ENCODE measurements around the gene CDK5. TPM values are rescaled to one million over a fixed set of nuclear protein-coding genes. Genes with fewer than 3 reads are reported as not detected.

Gene CDK5
- 10 to 100 TPM; 12.5 to 16.2 TPM for total RNA-seq

- no peaks in the 10 kb centered on the region for H3K9me3 Mint-ChIP-seq
- no peak for DNase-seq (ENCODE audit: low spot score)
- peaks cover 27 to 28% of the 10 kb centered on the region in 2 donors for H3K4me1 Mint-ChIP-seq (ENCODE audit: low read depth in 2 of 2)
Measured at GRCh38 chr7:151057506-151057988, at the start of gene CDK5. CDK5 (minus strand) TSS chr7:151057897; CDS start chr7:151057848, 49 bp downstream.

DNA sequence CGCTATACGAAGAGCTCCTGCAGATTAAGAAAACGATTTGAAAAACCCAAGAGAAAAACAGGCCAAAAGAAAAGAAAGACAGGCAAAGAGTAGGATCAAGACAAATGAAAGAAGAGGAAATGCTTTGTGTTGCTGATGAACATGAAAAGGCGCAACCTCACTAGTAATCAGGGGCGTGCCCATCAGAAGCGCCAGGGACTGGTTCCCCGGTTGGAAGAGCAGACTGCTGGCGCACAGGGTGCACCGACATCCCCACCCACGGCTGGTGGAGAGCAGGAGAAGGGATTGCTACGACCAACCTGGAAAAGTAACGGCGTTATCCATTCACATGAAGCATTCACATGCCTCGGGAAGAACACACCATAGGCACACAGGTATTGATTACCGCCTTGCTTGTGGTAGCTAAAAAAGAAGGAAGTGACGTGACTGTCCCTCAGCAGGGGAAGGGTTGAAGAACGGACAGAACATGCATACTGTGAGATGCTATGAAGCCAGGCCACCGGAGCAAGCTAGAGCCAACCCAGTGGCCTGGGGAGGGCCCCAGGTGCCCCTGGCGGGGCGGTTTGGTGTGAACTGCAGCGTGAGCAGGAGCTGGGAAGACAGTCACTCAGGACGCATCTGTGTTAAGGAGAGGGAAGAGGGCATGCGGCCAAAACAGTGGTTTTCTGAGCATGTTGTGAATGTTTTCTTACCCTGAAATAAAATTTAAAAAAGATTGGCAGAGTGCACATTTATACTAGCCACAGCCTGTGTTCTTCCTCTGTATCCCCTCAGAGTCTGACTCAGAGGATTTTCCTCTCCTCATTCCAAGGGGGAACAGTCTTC lies 46.9 kb upstream of the CDK5 start:
- ATAC-seq: no peak

More at GRCh38 chr7:151057506-151057988, at the start of gene CDK5:
- Mint-ChIP-seq H3K27me3 (peaks cover 2 to 4% of the 10 kb centered on the region in 2 donors), H3K27ac (peak within 1 kb of the TSS; percentile 83 to 92), H3K4me3 (peak within 1 kb of the TSS; percentile 93), H3K36me3 (no peaks in the 10 kb centered on the region)
- ATAC-seq: peak in 1 of 2 donors; percentile 1

DNA sequence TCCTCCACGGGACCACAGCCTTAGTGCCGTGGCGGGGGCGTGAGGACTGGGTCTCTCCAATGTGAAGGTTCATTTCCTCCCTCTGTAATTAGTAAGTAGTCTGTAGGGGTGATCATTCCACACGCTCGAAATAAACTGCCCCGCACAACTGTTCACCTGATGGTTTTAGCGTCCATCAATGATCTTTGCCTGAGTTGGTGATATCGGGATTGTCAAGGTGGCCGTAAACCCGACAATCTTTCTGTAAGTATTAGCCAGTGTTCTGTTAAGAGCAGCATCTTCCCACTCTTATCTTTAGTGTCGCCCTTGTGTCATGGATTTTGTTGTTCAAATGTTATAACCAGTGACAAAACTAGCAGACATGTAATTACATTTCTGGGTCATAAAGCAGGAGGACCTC lies 46.3 kb upstream of the CDK5 start:
- Mint-ChIP-seq H3K27me3 (no peaks in the 10 kb centered on the region), H3K36me3 (no peaks in the 10 kb centered on the region), H3K4me3 (no peak overlapping the region), H3K9me3 (no peaks in the 10 kb centered on the region), H3K4me1 (ENCODE audit: low read depth in 2 of 2) (no peaks in the 10 kb centered on the region), H3K27ac (no peak overlapping the region)
- DNase-seq (ENCODE audit: low spot score) (no peak), ATAC-seq (no peak)

More for the DNA sequence above, 46.9 kb upstream of the CDK5 start:
- Mint-ChIP-seq H3K4me1 (ENCODE audit: low read depth in 2 of 2) (no peaks in the 10 kb centered on the region), H3K9me3 (no peaks in the 10 kb centered on the region), H3K4me3 (no peak overlapping the region), H3K36me3 (no peaks in the 10 kb centered on the region), H3K27me3 (no peaks in the 10 kb centered on the region), H3K27ac (no peak overlapping the region)
- no peak for DNase-seq (ENCODE audit: low spot score)

- H3K27ac Mint-ChIP-seq: no peak overlapping the region
- ATAC-seq (no peak), DNase-seq (ENCODE audit: low spot score) (no peak)
- H3K4me1 Mint-ChIP-seq (ENCODE audit: low read depth in 2 of 2): no peaks in the 10 kb centered on the region
- H3K9me3 Mint-ChIP-seq: no peaks in the 10 kb centered on the region
- no peak overlapping the region for H3K4me3 Mint-ChIP-seq
- H3K27me3 Mint-ChIP-seq: no peaks in the 10 kb centered on the region
- no peaks in the 10 kb centered on the region for H3K36me3 Mint-ChIP-seq
Measured at GRCh38 chr7:151102991-151103390, 45.3 kb upstream of the CDK5 start.

DNA sequence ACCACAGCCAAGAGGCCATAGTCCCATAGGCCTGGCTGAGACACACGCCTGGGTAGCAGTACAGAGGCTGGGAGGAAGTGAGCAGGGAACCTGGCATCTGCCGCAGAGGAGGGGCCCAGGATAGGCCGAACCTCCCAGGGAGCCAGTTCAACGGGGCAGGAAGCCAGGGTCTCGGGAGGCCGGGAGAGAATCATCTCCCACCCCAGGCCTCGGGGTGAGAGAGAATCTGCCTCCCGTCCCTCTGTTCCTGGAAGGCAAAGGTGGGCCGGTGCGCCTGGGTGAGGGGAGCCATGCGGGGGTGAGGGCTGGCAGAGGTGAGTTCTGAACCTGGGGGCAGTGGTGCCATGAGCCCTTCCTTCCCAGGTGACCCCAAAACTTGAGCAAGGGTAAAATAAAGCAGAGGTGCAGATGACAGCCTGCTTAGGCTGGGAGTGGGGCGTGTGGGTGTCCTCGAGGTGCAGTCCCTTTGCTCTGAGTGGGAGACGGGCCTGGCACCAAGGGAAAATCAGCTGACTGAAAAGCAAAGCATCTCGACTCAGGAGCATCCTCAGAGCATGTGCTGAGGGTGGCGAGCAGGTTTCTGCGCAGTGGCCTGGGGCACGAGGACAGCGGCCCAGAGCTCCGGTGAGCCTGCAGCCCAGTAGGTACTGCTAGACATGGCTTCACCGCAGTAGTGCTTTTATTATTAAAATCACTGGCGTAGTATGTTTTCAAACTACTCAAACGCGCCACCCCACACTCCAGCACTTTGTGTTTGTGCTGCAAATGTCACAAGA lies 44.1 kb upstream of the CDK5 start:
- no peak for ATAC-seq
- no peak overlapping the region for H3K27ac Mint-ChIP-seq
- no peaks in the 10 kb centered on the region for H3K9me3 Mint-ChIP-seq
- DNase-seq (ENCODE audit: low spot score): no peak
- H3K36me3 Mint-ChIP-seq: no peaks in the 10 kb centered on the region
- H3K4me3 Mint-ChIP-seq: no peak overlapping the region
- no peaks in the 10 kb centered on the region for H3K27me3 Mint-ChIP-seq
- no peaks in the 10 kb centered on the region for H3K4me1 Mint-ChIP-seq (ENCODE audit: low read depth in 2 of 2)

- no peak overlapping the region for H3K27ac Mint-ChIP-seq
- no peak for DNase-seq (ENCODE audit: low spot score)
- no peaks in the 10 kb centered on the region for H3K36me3 Mint-ChIP-seq
- H3K27me3 Mint-ChIP-seq: no peaks in the 10 kb centered on the region
- peak in 1 of 2 donors; percentile 25 for ATAC-seq
- no peaks in the 10 kb centered on the region for H3K9me3 Mint-ChIP-seq
- no peak overlapping the region for H3K4me3 Mint-ChIP-seq
- H3K4me1 Mint-ChIP-seq (ENCODE audit: low read depth in 2 of 2): no peaks in the 10 kb centered on the region
Measured at GRCh38 chr7:151100921-151101320, 43.2 kb upstream of the CDK5 start.

DNA sequence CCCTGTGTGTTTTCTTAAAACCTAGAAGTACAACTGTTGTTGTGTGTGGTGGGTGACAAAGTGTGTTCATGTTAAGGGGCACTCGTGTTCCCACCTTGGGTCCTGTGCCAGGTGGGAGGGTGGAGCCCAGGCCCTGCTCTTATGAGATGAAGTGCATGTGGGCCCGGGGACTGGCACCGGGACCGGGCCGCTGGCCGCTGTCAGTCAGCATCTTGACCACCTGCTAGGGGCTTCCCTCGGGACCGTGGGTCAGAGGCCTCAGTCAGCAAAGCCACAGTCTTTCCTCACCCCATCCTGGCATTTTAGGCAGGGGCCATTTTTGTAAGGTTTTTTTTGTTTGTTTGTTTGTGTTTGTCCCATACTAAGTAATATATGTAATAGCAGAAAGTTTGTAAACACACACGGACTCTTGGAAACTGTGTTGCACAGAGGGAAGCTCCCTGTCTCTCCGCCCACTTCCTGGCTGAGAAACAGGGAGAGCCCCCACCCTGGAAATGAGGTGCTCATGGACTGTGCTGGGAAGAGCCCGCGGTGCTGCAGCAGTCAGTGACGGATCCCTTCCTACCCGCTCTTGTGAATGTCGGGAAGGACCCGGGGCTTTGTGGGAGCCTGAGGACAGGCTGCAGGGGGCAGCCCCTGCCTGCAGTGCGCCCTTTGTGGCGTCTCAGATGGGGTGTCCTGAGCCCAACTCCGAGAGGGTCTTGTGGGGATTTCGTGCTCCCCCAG lies 42.0 kb upstream of the CDK5 start:
- Mint-ChIP-seq H3K9me3 (no peaks in the 10 kb centered on the region), H3K27ac (no peak overlapping the region), H3K4me3 (no peak overlapping the region), H3K36me3 (no peaks in the 10 kb centered on the region), H3K4me1 (ENCODE audit: low read depth in 2 of 2) (peaks cover 0 to 2% of the 10 kb centered on the region in 2 donors), H3K27me3 (no peaks in the 10 kb centered on the region)
- no peak for DNase-seq (ENCODE audit: low spot score)
- ATAC-seq: no peak

DNA sequence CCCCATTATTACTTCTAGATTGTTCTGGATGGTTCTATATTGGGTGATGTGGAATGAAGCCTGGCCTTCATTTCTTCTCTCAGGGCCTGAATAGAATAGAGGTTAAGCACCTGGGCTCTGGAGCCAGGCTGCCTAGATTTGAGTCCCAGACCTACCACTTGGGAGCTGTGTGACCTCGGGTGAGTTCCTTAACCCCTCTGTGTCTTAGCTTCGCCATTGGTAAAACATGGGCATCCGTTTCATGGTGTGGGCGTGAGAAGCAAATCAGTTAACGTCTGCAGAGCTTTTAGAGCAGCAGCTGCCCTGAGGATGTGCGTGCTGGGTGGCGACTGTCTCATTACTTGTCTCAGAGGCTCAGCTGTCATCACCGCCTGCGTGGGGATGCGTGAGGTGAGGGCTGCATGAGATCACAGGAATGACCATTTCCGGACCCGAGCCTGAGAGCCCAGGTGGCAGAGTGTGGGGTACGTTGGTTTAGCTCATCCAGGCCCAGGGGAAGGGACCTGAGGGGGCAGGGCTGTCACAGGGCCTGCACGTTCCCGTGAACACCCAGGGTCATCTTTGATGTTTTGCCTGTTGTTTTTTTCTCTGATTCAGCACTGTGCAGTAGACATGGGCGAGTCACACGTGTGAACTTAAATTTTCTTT lies 38.3 kb upstream of the CDK5 start:
- no peak overlapping the region for H3K4me3 Mint-ChIP-seq

DNA sequence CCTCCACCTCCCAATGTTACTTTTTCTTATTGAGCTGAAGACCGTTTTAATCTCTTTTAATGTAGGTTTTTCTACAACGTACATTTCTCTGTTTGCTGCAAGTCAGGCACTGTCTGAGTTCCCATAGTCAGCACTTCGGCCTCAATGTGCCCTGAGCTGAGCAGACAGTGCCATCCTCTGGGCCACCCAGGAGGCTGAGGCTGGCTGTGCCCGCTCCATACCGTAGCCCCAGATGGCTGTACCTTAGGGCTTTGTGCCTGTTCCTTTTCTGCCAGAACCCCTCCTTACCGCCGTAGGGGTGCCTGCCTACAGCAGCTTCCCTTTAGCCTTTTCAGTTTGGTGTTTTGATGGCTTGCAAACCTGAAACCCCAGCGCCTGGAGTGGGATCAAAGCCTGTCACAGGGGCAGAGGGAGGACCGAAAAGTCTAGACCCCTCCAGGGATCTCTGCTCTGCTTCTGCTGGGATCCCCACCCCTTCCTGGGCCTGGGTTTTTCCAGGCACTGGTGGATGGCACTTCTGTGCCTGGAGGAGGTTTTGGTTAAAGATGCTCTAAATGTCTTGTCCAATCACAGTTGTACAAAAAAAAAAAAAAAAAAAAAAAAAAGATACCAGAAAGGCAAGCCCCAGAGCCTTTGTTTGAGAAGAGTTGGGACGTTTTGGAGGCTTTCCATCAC lies 37.6 kb upstream of the CDK5 start:
- Mint-ChIP-seq H3K27me3 (no peaks in the 10 kb centered on the region), H3K36me3 (no peaks in the 10 kb centered on the region), H3K27ac (no peak overlapping the region), H3K9me3 (no peaks in the 10 kb centered on the region), H3K4me1 (ENCODE audit: low read depth in 2 of 2) (peaks cover 0 to 6% of the 10 kb centered on the region in 2 donors), H3K4me3 (no peak overlapping the region)
- ATAC-seq (no peak), DNase-seq (ENCODE audit: low spot score) (no peak)

More for the DNA sequence above, 38.3 kb upstream of the CDK5 start:
- ATAC-seq (no peak), DNase-seq (ENCODE audit: low spot score) (no peak)
- Mint-ChIP-seq H3K27ac (no peak overlapping the region), H3K27me3 (no peaks in the 10 kb centered on the region), H3K36me3 (no peaks in the 10 kb centered on the region), H3K4me1 (ENCODE audit: low read depth in 2 of 2) (peaks cover 0 to 6% of the 10 kb centered on the region in 2 donors), H3K9me3 (no peaks in the 10 kb centered on the region)

DNA sequence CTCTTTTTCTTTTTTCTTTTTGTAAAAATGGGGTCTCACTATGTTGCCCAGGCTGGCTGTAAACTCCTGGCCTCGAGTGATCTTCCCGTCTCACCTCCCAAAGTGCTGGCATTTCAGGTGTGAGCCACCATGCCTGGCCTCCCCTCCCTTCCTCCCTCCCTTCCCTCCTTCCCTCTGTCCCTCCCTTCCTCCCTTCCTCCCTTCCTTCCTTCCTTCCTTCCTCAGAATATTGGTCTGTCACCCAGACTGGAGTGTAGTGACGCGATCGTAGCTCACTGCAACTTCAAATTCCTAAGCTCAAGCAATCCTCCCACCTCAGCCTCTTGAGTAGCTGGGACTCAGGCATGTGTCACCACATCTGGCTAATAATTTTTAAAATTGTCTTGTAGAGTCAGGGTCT lies 37.0 kb upstream of the CDK5 start:
- Mint-ChIP-seq H3K9me3 (no peaks in the 10 kb centered on the region), H3K27me3 (no peaks in the 10 kb centered on the region), H3K27ac (no peak overlapping the region), H3K36me3 (no peaks in the 10 kb centered on the region), H3K4me3 (no peak overlapping the region), H3K4me1 (ENCODE audit: low read depth in 2 of 2) (peaks cover under 1 to 8% of the 10 kb centered on the region in 2 donors)
- ATAC-seq (no peak), DNase-seq (ENCODE audit: low spot score) (no peak)

GRCh38 chr7:151093748-151094147 lies 36.1 kb upstream of the CDK5 start:
- no peak for DNase-seq (ENCODE audit: low spot score)
- Mint-ChIP-seq H3K4me3 (no peak overlapping the region), H3K4me1 (ENCODE audit: low read depth in 2 of 2) (peaks cover 10 to 16% of the 10 kb centered on the region in 2 donors), H3K36me3 (no peaks in the 10 kb centered on the region), H3K27me3 (no peaks in the 10 kb centered on the region), H3K27ac (no peak overlapping the region), H3K9me3 (no peaks in the 10 kb centered on the region)
- ATAC-seq: no peak

DNA sequence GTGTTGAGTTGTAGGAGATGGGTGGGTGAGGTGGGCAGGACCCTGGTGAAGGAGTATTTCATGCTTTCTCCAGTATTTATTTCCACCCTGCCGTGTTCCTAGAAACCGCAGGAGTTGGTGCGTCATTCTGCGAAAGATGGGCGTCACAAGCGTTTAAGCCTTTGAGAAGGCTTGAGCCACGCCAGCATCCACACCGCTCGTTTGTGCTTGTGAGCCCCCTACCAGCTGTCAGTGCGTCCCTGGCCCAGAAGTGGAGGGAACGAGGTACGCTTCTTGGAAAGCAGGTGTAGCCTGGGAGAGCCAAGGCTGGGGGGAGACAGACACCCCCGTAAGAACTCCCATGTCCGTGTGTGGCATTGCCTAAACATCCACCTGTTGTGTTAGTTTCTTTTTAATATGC lies 34.3 kb upstream of the CDK5 start:
- no peaks in the 10 kb centered on the region for H3K27me3 Mint-ChIP-seq
- H3K36me3 Mint-ChIP-seq: no peaks in the 10 kb centered on the region
- DNase-seq (ENCODE audit: low spot score) (no peak), ATAC-seq (no peak)
- peaks cover 16 to 20% of the 10 kb centered on the region in 2 donors for H3K4me1 Mint-ChIP-seq (ENCODE audit: low read depth in 2 of 2)
- no peak overlapping the region for H3K4me3 Mint-ChIP-seq
- no peaks in the 10 kb centered on the region for H3K9me3 Mint-ChIP-seq
- no peak overlapping the region for H3K27ac Mint-ChIP-seq

- ATAC-seq (no peak), DNase-seq (ENCODE audit: low spot score) (no peak)
- Mint-ChIP-seq H3K36me3 (no peaks in the 10 kb centered on the region), H3K4me3 (no peak overlapping the region), H3K9me3 (no peaks in the 10 kb centered on the region), H3K27me3 (no peaks in the 10 kb centered on the region), H3K4me1 (ENCODE audit: low read depth in 2 of 2) (peaks cover 16 to 20% of the 10 kb centered on the region in 2 donors), H3K27ac (no peak overlapping the region)
Measured at GRCh38 chr7:151091431-151091830, 33.7 kb upstream of the CDK5 start.
